Mucosa of descending colon (tissue), 3 donors: ENCODE data around the gene VPS8. TPM values are rescaled to one million over a fixed set of nuclear protein-coding genes. Genes with fewer than 3 reads are reported as not detected.

Source experiments
- ATAC-seq: fragments of 200-7000 bp; cut with Tn5 transposase; one replicate; pipeline ENCODE4 v1.9.1; 2020; ENCODE audit warnings: mild to moderate bottlenecking, moderate library complexity
- DNase-seq, 3 donors: peaks; one replicate each; pipeline ENCODE4 v3.0.0-alpha.2; 2020
- H3K36me3 ChIP-seq: fragments of 200-600 bp; one replicate; pipeline ENCODE4 v1.8.0; 2021; ENCODE audit warnings: low read depth, mild to moderate bottlenecking
- H3K4me1 ChIP-seq: fragments of 200-600 bp; one replicate; pipeline ENCODE4 v1.8.0; 2021; ENCODE audit warnings: low read depth, mild to moderate bottlenecking
- H3K4me3 ChIP-seq: fragments of 200-600 bp; one replicate; pipeline ENCODE4 v1.8.0; 2021; ENCODE audit warnings: mild to moderate bottlenecking
- H3K9me3 ChIP-seq: fragments of 200-600 bp; one replicate; pipeline ENCODE4 v1.8.0; 2021; ENCODE audit warnings: mild to moderate bottlenecking
- CTCF ChIP-seq: fragments of 200-600 bp; IDR thresholded peaks from one replicate; pipeline ENCODE4 v1.8.0; 2022; ENCODE audit warnings: antibody characterized with exemption, mild to moderate bottlenecking
- intact Hi-C, 2 donors: fragments of 100-400 bp; cut with DNase I in 1 of 2; cut with micrococcal nuclease in 1 of 2; formaldehyde crosslinking; loops; one replicate each; pipeline versions ENCODE4 v1.11.0 to v1.11.1; 2022; cut with DNase I, micrococcal nuclease
- total RNA-seq, 3 donors: library from RNA; stranded (reverse); fragmentation: NEBNext Ultra II Directional in 2 of 3; extraction: Animal tissue kit (Norgen Biotek cat#: 25700) in 2 of 3; gene quantifications; one replicate each; pipeline versions ENCODE4 v1.2.1 to v1.2.4, GENCODE V29; 2021 to 2023
- donor health status: DM: no; HTN: no; CAD: no; lungs with moderate emphysema.
- donor health status: DM: no; HTN: no; CAD: no.
- donor health status: DM: no; HTN: yes; CAD: no.

VPS8 gene
- total RNA-seq, 3 donors from 2014 or later, result 57.6 to 92.6 (median 74.7) TPM

GRCh38 chr3:184914628-184915027 is 102.7 kb downstream of the VPS8 start:
- no peak for TF ChIP-seq CTCF
- DNase-seq (no peak), ATAC-seq (no peak)
- Histone ChIP-seq H3K9me3 (no peaks in the 10 kb centered on the region), H3K4me3 (no peak overlapping the region), H3K36me3 (no peaks in the 10 kb centered on the region), H3K4me1 (peaks cover 17% of the 10 kb centered on the region)
- intact Hi-C loops, result no loop called here

GRCh38 chr3:184918750-184919149 is 106.8 kb downstream of the VPS8 start:
- no peaks in the 10 kb centered on the region for H3K36me3 ChIP-seq
- no peak for DNase-seq
- ATAC-seq, result no peak
- intact Hi-C loops, result no loop called here
- H3K4me1 ChIP-seq, result no peaks in the 10 kb centered on the region
- no peak for TF ChIP-seq CTCF
- no peak overlapping the region for H3K4me3 ChIP-seq
- no peaks in the 10 kb centered on the region for H3K9me3 ChIP-seq

- ATAC-seq (no peak), DNase-seq (no peak)
- no peaks in the 10 kb centered on the region for H3K9me3 ChIP-seq
- no peak overlapping the region for H3K4me3 ChIP-seq
- H3K4me1 ChIP-seq, result no peaks in the 10 kb centered on the region
- intact Hi-C loops, result no loop called here
- TF ChIP-seq CTCF, result no peak
- H3K36me3 ChIP-seq, result no peaks in the 10 kb centered on the region
Observed at GRCh38 chr3:184919651-184920050, 107.7 kb downstream of the VPS8 start.

- TF ChIP-seq CTCF, result no peak
- ATAC-seq (no peak), DNase-seq (no peak)
- no peak overlapping the region for H3K4me3 ChIP-seq
- intact Hi-C loops, result no loop called here
- H3K4me1 ChIP-seq, result no peaks in the 10 kb centered on the region
- no peaks in the 10 kb centered on the region for H3K36me3 ChIP-seq
- no peaks in the 10 kb centered on the region for H3K9me3 ChIP-seq
Observed at GRCh38 chr3:184924547-184924946, 112.6 kb downstream of the VPS8 start.

- no peaks in the 10 kb centered on the region for H3K4me1 ChIP-seq
- intact Hi-C loops, result no loop called here
- no peaks in the 10 kb centered on the region for H3K9me3 ChIP-seq
- H3K36me3 ChIP-seq, result no peaks in the 10 kb centered on the region
- ATAC-seq, result no peak
- DNase-seq, result no peak
- TF ChIP-seq CTCF, result no peak
- H3K4me3 ChIP-seq, result no peak overlapping the region
Observed at GRCh38 chr3:184927796-184928315, 115.9 kb downstream of the VPS8 start.

- Histone ChIP-seq H3K36me3 (no peaks in the 10 kb centered on the region), H3K4me3 (no peak overlapping the region), H3K4me1 (no peaks in the 10 kb centered on the region), H3K9me3 (no peaks in the 10 kb centered on the region)
- DNase-seq (no peak), ATAC-seq (no peak)
- intact Hi-C loops, result no loop called here
- no peak for TF ChIP-seq CTCF
Observed at GRCh38 chr3:184932777-184933176, 120.8 kb downstream of the VPS8 start.
